ENCODE results near the gene SH3PXD2A. TPM values are rescaled to one million over a fixed set of nuclear protein-coding genes. Genes with fewer than 3 reads are reported as not detected.
"Not testable (repeated sequence)": the region's sequence is repeated elsewhere in the genome, so short reads cannot be mapped to it uniquely, and the experiment has no call there.

The SH3PXD2A gene
- total RNA-seq, 1 donor: 58.3 TPM

- TF ChIP-seq CTCF (IDR thresholded peaks at IDR 0.05; ENCODE audit: insufficient read depth, low read depth, low read length): no peak
- H3K4me3 ChIP-seq (ENCODE audit: low read depth, low read length): no peak overlapping the region
- DNase-seq (ENCODE audit: low read depth): no peak
These were observed 219.8 kb downstream of the SH3PXD2A start for GRCh38 chr10:103635580-103635979.

GRCh38 chr10:103633846-103634245, 221.5 kb downstream of the SH3PXD2A start:
- no peak for DNase-seq (ENCODE audit: low read depth)
- TF ChIP-seq CTCF (IDR thresholded peaks at IDR 0.05; ENCODE audit: insufficient read depth, low read depth, low read length): no peak
- no peak overlapping the region for H3K4me3 ChIP-seq (ENCODE audit: low read depth, low read length)

GRCh38 chr10:103632871-103633270, 222.5 kb downstream of the SH3PXD2A start:
- not testable (repeated sequence) for DNase-seq (ENCODE audit: low read depth); H3K4me3 ChIP-seq (ENCODE audit: low read depth, low read length)

- H3K4me3 ChIP-seq (ENCODE audit: low read depth, low read length): no peak overlapping the region
- DNase-seq (ENCODE audit: low read depth): no peak
- TF ChIP-seq CTCF (IDR thresholded peaks at IDR 0.05; ENCODE audit: insufficient read depth, low read depth, low read length): no peak
These were observed 223.1 kb downstream of the SH3PXD2A start for GRCh38 chr10:103632247-103632642.

- DNase-seq (ENCODE audit: low read depth): peak; percentile 39
- H3K4me3 ChIP-seq (ENCODE audit: low read depth, low read length): no peak overlapping the region
- no peak for TF ChIP-seq CTCF (IDR thresholded peaks at IDR 0.05; ENCODE audit: insufficient read depth, low read depth, low read length)
These were observed 225.2 kb downstream of the SH3PXD2A start for GRCh38 chr10:103630156-103630555.

- DNase-seq (ENCODE audit: low read depth): no peak
- no peak for TF ChIP-seq CTCF (IDR thresholded peaks at IDR 0.05; ENCODE audit: insufficient read depth, low read depth, low read length)
- H3K4me3 ChIP-seq (ENCODE audit: low read depth, low read length): no peak overlapping the region
These were observed 225.8 kb downstream of the SH3PXD2A start for GRCh38 chr10:103629581-103629980.

- TF ChIP-seq CTCF (IDR thresholded peaks at IDR 0.05; ENCODE audit: insufficient read depth, low read depth, low read length): no peak
- no peak for DNase-seq (ENCODE audit: low read depth)
These were observed 227.5 kb downstream of the SH3PXD2A start for GRCh38 chr10:103627893-103628292.

More at GRCh38 chr10:103627893-103628292, 227.5 kb downstream of the SH3PXD2A start:
- H3K4me3 ChIP-seq (ENCODE audit: low read depth, low read length): no peak overlapping the region

Data from fibroblast of villous mesenchyme (primary cell).